ENCODE data around the gene TSPO2.
"Not testable (repeated sequence)": the region's sequence is repeated elsewhere in the genome, so short reads cannot be mapped to it uniquely, and the experiment has no call there.

Gene TSPO2

GRCh38 chr6:41013466-41014153 is 28.7 kb upstream of the TSPO2 start:
- no peak for TF ChIP-seq CTCF (IDR thresholded peaks at IDR 0.05; ENCODE audit: extremely low read depth, insufficient read depth, missing control alignments)
- in situ Hi-C loops (cut with MboI; ENCODE audit: low pct_unique_long_range_greater_than_20kb, low sequenced_read_pairs, unreplicated experiment) = no loop called here
- DNase-seq (ENCODE audit: low spot score) = no peak

GRCh38 chr6:41014780-41015179 is 27.5 kb upstream of the TSPO2 start:
- in situ Hi-C loops (cut with MboI; ENCODE audit: low pct_unique_long_range_greater_than_20kb, low sequenced_read_pairs, unreplicated experiment) = no loop called here
- TF ChIP-seq CTCF (IDR thresholded peaks at IDR 0.05; ENCODE audit: extremely low read depth, insufficient read depth, missing control alignments) = no peak
- DNase-seq (ENCODE audit: low spot score) = no peak

- DNase-seq (ENCODE audit: low spot score); in situ Hi-C loops (cut with MboI; ENCODE audit: low pct_unique_long_range_greater_than_20kb, low sequenced_read_pairs, unreplicated experiment): not testable (repeated sequence)
Observed at GRCh38 chr6:41015860-41016259, 26.4 kb upstream of the TSPO2 start.

GRCh38 chr6:41017663-41018062 is 24.6 kb upstream of the TSPO2 start:
- in situ Hi-C loops (cut with MboI; ENCODE audit: low pct_unique_long_range_greater_than_20kb, low sequenced_read_pairs, unreplicated experiment) = no loop called here
- no peak for DNase-seq (ENCODE audit: low spot score)
- no peak for TF ChIP-seq CTCF (IDR thresholded peaks at IDR 0.05; ENCODE audit: extremely low read depth, insufficient read depth, missing control alignments)

GRCh38 chr6:41021832-41022231 is 20.4 kb upstream of the TSPO2 start:
- peak; percentile 9 for TF ChIP-seq CTCF (IDR thresholded peaks at IDR 0.05; ENCODE audit: extremely low read depth, insufficient read depth, missing control alignments)
- no peak for DNase-seq (ENCODE audit: low spot score)
- in situ Hi-C loops (cut with MboI; ENCODE audit: low pct_unique_long_range_greater_than_20kb, low sequenced_read_pairs, unreplicated experiment) = no loop called here

- in situ Hi-C loops (cut with MboI; ENCODE audit: low pct_unique_long_range_greater_than_20kb, low sequenced_read_pairs, unreplicated experiment) = no loop called here
- TF ChIP-seq CTCF (IDR thresholded peaks at IDR 0.05; ENCODE audit: extremely low read depth, insufficient read depth, missing control alignments) = no peak
- no peak for DNase-seq (ENCODE audit: low spot score)
Observed at GRCh38 chr6:41022294-41022693, 20.0 kb upstream of the TSPO2 start.

- no peak for DNase-seq (ENCODE audit: low spot score)
- in situ Hi-C loops (cut with MboI; ENCODE audit: low pct_unique_long_range_greater_than_20kb, low sequenced_read_pairs, unreplicated experiment) = no loop called here
- TF ChIP-seq CTCF (IDR thresholded peaks at IDR 0.05; ENCODE audit: extremely low read depth, insufficient read depth, missing control alignments) = no peak
Observed at GRCh38 chr6:41023114-41023513, 19.2 kb upstream of the TSPO2 start.
